ENCODE results near the gene DCT.

DNA sequence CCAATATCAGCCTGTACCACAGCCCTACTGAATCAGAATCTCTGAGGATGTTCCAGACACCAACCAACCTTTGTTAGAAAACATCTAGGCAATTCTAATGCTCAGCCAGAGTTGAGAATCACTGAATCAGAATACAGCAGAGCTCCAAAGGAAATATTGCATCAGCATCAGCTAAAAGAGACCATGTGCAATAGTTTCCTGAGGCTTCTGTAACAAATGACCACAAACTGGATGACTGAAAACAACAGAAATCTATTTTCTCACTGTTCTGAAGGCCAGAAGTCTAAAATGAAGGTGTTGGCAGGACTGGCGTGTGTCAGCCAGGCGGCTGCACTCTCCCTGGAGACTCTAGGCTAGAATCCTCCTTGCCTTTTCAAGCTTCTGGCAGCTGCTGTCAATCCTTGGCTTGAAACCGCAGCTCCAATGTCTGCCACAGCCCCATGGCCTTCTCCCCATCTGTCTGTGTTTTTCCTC is 1.2 kb upstream of the DCT start:
- TF ChIP-seq EZH2 (IDR thresholded peaks at IDR 0.05; ENCODE audit: low read length, missing control alignments), result no peak
- TF ChIP-seq, protein P1, sequence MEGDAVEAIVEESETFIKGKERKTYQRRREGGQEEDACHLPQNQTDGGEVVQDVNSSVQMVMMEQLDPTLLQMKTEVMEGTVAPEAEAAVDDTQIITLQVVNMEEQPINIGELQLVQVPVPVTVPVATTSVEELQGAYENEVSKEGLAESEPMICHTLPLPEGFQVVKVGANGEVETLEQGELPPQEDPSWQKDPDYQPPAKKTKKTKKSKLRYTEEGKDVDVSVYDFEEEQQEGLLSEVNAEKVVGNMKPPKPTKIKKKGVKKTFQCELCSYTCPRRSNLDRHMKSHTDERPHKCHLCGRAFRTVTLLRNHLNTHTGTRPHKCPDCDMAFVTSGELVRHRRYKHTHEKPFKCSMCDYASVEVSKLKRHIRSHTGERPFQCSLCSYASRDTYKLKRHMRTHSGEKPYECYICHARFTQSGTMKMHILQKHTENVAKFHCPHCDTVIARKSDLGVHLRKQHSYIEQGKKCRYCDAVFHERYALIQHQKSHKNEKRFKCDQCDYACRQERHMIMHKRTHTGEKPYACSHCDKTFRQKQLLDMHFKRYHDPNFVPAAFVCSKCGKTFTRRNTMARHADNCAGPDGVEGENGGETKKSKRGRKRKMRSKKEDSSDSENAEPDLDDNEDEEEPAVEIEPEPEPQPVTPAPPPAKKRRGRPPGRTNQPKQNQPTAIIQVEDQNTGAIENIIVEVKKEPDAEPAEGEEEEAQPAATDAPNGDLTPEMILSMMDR (conservative IDR thresholded peaks at IDR 0.05 in 1 of 2, IDR thresholded peaks at IDR 0.05 in 1 of 2; ENCODE audit: low read depth in 1 of 2, low read length in 2 of 2), result no peak
